ENCODE data around the gene RELN.

DNA sequence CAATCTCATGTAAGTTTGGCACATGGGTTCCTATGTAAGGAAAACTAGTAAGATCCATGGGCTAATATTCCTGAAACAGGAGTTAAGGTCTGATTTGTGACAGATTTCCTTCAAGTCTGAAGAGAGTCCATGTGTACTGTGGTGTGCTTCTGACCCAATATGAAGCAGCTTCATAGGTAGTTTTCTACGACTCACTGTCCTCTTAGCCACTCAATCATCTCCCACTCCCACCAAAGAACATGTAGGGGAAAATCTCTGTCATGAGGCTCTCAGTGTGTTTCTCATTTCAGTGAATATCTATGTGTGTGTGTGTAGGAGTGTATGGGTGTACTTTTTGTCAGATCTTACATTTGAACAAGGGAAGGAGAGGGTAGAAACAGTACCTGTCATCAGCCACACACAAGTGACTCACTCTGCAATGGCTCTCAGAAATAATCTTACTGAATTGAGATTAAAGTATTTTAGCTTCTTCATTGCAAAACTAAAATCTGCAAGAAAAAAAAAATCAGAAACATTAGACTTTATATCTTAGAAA is 31.1 kb downstream of the RELN start:
- TF ChIP-seq, protein P1, sequence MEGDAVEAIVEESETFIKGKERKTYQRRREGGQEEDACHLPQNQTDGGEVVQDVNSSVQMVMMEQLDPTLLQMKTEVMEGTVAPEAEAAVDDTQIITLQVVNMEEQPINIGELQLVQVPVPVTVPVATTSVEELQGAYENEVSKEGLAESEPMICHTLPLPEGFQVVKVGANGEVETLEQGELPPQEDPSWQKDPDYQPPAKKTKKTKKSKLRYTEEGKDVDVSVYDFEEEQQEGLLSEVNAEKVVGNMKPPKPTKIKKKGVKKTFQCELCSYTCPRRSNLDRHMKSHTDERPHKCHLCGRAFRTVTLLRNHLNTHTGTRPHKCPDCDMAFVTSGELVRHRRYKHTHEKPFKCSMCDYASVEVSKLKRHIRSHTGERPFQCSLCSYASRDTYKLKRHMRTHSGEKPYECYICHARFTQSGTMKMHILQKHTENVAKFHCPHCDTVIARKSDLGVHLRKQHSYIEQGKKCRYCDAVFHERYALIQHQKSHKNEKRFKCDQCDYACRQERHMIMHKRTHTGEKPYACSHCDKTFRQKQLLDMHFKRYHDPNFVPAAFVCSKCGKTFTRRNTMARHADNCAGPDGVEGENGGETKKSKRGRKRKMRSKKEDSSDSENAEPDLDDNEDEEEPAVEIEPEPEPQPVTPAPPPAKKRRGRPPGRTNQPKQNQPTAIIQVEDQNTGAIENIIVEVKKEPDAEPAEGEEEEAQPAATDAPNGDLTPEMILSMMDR (IDR thresholded peaks at IDR 0.05) = no peak
- TF ChIP-seq POLR2AphosphoS5 (IDR thresholded peaks at IDR 0.05; ENCODE audit: low read depth, low read length) (no peak), TCF7L2 (IDR thresholded peaks at IDR 0.05; ENCODE audit: low read depth, low read length) (no peak)
- TF ChIP-seq, protein P2, sequence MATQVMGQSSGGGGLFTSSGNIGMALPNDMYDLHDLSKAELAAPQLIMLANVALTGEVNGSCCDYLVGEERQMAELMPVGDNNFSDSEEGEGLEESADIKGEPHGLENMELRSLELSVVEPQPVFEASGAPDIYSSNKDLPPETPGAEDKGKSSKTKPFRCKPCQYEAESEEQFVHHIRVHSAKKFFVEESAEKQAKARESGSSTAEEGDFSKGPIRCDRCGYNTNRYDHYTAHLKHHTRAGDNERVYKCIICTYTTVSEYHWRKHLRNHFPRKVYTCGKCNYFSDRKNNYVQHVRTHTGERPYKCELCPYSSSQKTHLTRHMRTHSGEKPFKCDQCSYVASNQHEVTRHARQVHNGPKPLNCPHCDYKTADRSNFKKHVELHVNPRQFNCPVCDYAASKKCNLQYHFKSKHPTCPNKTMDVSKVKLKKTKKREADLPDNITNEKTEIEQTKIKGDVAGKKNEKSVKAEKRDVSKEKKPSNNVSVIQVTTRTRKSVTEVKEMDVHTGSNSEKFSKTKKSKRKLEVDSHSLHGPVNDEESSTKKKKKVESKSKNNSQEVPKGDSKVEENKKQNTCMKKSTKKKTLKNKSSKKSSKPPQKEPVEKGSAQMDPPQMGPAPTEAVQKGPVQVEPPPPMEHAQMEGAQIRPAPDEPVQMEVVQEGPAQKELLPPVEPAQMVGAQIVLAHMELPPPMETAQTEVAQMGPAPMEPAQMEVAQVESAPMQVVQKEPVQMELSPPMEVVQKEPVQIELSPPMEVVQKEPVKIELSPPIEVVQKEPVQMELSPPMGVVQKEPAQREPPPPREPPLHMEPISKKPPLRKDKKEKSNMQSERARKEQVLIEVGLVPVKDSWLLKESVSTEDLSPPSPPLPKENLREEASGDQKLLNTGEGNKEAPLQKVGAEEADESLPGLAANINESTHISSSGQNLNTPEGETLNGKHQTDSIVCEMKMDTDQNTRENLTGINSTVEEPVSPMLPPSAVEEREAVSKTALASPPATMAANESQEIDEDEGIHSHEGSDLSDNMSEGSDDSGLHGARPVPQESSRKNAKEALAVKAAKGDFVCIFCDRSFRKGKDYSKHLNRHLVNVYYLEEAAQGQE (IDR thresholded peaks at IDR 0.05; ENCODE audit: insufficient read depth in 1 of 2, low read depth in 2 of 2, low read length in 1 of 2) = no peak

Measured in Panc1 (cell line).